SK-N-MC (cell line): Measurements from ENCODE around the gene ZNF705A.
"Not testable (repeated sequence)": the region's sequence is repeated elsewhere in the genome, so short reads cannot be mapped to it uniquely, and the experiment has no call there.

ENCODE experiments used
- DNase-seq: peaks from one replicate; pipeline ENCODE4 v3.0.0-alpha.2; 2011; ENCODE audit warnings: low read depth, low spot score
- H3K27ac ChIP-seq: fragments of 200-600 bp; sonication (generic); 2 replicates; pipeline ENCODE4 v1.5.1; 2016; ENCODE audit warnings: mixed run types
- H3K36me3 ChIP-seq: fragments of 200-600 bp; sonication (generic); 2 replicates; pipeline ENCODE4 v1.6.1; 2017; ENCODE audit warnings: antibody characterized with exemption, low read length, mixed read lengths; ENCODE audit not compliant: insufficient read depth
- H3K4me3 ChIP-seq: fragments of 200-600 bp; sonication (generic); 2 replicates; pipeline ENCODE4 v1.5.1; 2016
- H3K9ac ChIP-seq: fragments of 200-600 bp; sonication (generic); 2 replicates; pipeline ENCODE4 v1.8.0; 2017; ENCODE audit warnings: mixed run types, mixed read lengths; ENCODE audit not compliant: insufficient read length
- H3K9me3 ChIP-seq: fragments of 200-600 bp; sonication (generic); 2 replicates; pipeline ENCODE4 v1.6.1; 2017; ENCODE audit warnings: low read depth, mild to moderate bottlenecking, antibody characterized with exemption, low read length, moderate library complexity, mixed read lengths
- EZH2 ChIP-seq: fragments of 200-600 bp; sonication (generic); IDR thresholded peaks from one replicate; pipeline ENCODE4 v1.6.1; 2017; ENCODE audit warnings: antibody characterized with exemption
- FOXP2 ChIP-seq: optimal IDR thresholded peaks from 2 replicates; pipeline ENCODE3; 2011; ENCODE audit warnings: mild to moderate bottlenecking, moderate library complexity; ENCODE audit not compliant: insufficient read depth; ENCODE audit errors: extremely low read length, control extremely low read depth
- POLR2AphosphoS5 ChIP-seq: IDR thresholded peaks from 2 replicates; pipeline ENCODE4 v1.6.1; 2012; ENCODE audit warnings: mild to moderate bottlenecking, low read depth, low read length, borderline replicate concordance

The ZNF705A gene

GRCh38 chr12:8143261-8143660, 13.6 kb upstream of the ZNF705A start:
- TF ChIP-seq EZH2 = no peak
- TF ChIP-seq POLR2AphosphoS5 = no peak
- TF ChIP-seq FOXP2 = no peak
- H3K4me3 ChIP-seq = no peak overlapping the region
- no peak for DNase-seq
- H3K27ac ChIP-seq = no peak overlapping the region
- peaks cover 3% of the 10 kb centered on the region; the same call in 1 of the 2 replicates for H3K9me3 ChIP-seq
- H3K36me3 ChIP-seq = peaks cover 12% of the 10 kb centered on the region
- no peak overlapping the region for H3K9ac ChIP-seq

- no peak for DNase-seq
- Histone ChIP-seq H3K9ac (no peak overlapping the region), H3K4me3 (no peak overlapping the region), H3K9me3 (no peaks in the 10 kb centered on the region), H3K36me3 (no peaks in the 10 kb centered on the region), H3K27ac (no peak overlapping the region)
- TF ChIP-seq EZH2 = no peak
- TF ChIP-seq FOXP2 = no peak
- no peak for TF ChIP-seq POLR2AphosphoS5
These were observed 10.9 kb upstream of the ZNF705A start for GRCh38 chr12:8145754-8146441.

- no peak overlapping the region for H3K9ac ChIP-seq
- H3K9me3 ChIP-seq = no peaks in the 10 kb centered on the region
- H3K27ac ChIP-seq = no peak overlapping the region
- no peak for DNase-seq
- H3K36me3 ChIP-seq = no peaks in the 10 kb centered on the region
- TF ChIP-seq FOXP2 (no peak), POLR2AphosphoS5 (no peak), EZH2 (no peak)
- no peak overlapping the region for H3K4me3 ChIP-seq
These were observed 10.4 kb upstream of the ZNF705A start for GRCh38 chr12:8146442-8146771.

- no peak for TF ChIP-seq EZH2
- TF ChIP-seq POLR2AphosphoS5 = no peak
- no peak for TF ChIP-seq FOXP2
- H3K4me3 ChIP-seq = no peak overlapping the region
- no peak overlapping the region for H3K9ac ChIP-seq
- no peaks in the 10 kb centered on the region for H3K36me3 ChIP-seq
- no peak for DNase-seq
- no peaks in the 10 kb centered on the region for H3K9me3 ChIP-seq
- H3K27ac ChIP-seq = no peak overlapping the region
These were observed 2.3 kb upstream of the ZNF705A start for GRCh38 chr12:8154526-8154925.

GRCh38 chr12:8156416-8156815, 399 bp upstream of the ZNF705A start:
- Histone ChIP-seq H3K27ac (peak overlapping the region; percentile 94), H3K9ac (peak overlapping the region; percentile 11), H3K4me3 (peak overlapping the region; percentile 39), H3K9me3 (no peaks in the 10 kb centered on the region), H3K36me3 (no peaks in the 10 kb centered on the region)
- TF ChIP-seq EZH2 (no peak), POLR2AphosphoS5 (no peak), FOXP2 (no peak)
- DNase-seq = no peak

GRCh38 chr12:8157484-8158198, 826 bp downstream of the ZNF705A start:
- H3K36me3 ChIP-seq = no peaks in the 10 kb centered on the region
- no peak for DNase-seq
- H3K4me3 ChIP-seq = peak overlapping the region; percentile 39
- no peaks in the 10 kb centered on the region for H3K9me3 ChIP-seq
- no peak for TF ChIP-seq POLR2AphosphoS5
- no peak for TF ChIP-seq EZH2
- TF ChIP-seq FOXP2 = no peak
- peak overlapping the region; percentile 94 for H3K27ac ChIP-seq
- peak overlapping the region; percentile 39 for H3K9ac ChIP-seq

- not testable (repeated sequence) for H3K9me3 ChIP-seq, DNase-seq, H3K4me3 ChIP-seq, H3K27ac ChIP-seq, H3K9ac ChIP-seq, H3K36me3 ChIP-seq
These were observed 16.1 kb downstream of the ZNF705A start for GRCh38 chr12:8172911-8173310.

GRCh38 chr12:8179989-8180585, 23.3 kb downstream of the ZNF705A start:
- H3K9me3 ChIP-seq, H3K27ac ChIP-seq, DNase-seq, H3K9ac ChIP-seq, H3K36me3 ChIP-seq: not testable (repeated sequence)
- peak; percentile 22; the same call in 1 of the 2 replicates for TF ChIP-seq POLR2AphosphoS5
- peak overlapping the region; percentile 74 for H3K4me3 ChIP-seq

GRCh38 chr12:8181271-8181670, 24.5 kb downstream of the ZNF705A start:
- H3K9ac ChIP-seq, H3K36me3 ChIP-seq, DNase-seq, H3K4me3 ChIP-seq, H3K27ac ChIP-seq, H3K9me3 ChIP-seq: not testable (repeated sequence)

- H3K4me3 ChIP-seq, H3K27ac ChIP-seq: not testable (repeated sequence)
These were observed 26.1 kb downstream of the ZNF705A start for GRCh38 chr12:8182923-8183322.

GRCh38 chr12:8183346-8183745, 26.5 kb downstream of the ZNF705A start:
- H3K9me3 ChIP-seq, H3K36me3 ChIP-seq, H3K9ac ChIP-seq, H3K27ac ChIP-seq, DNase-seq, H3K4me3 ChIP-seq: not testable (repeated sequence)

More at GRCh38 chr12:8182923-8183322, 26.1 kb downstream of the ZNF705A start:
- not testable (repeated sequence) for DNase-seq, H3K9ac ChIP-seq, H3K36me3 ChIP-seq, H3K9me3 ChIP-seq

GRCh38 chr12:8184206-8184605, 27.4 kb downstream of the ZNF705A start:
- not testable (repeated sequence) for H3K9me3 ChIP-seq, H3K27ac ChIP-seq, DNase-seq, H3K36me3 ChIP-seq, H3K9ac ChIP-seq, H3K4me3 ChIP-seq
